Smooth muscle cell (in vitro differentiated cells): ENCODE measurements around the gene TOM1L1. TPM values are rescaled to one million over a fixed set of nuclear protein-coding genes. Genes with fewer than 3 reads are reported as not detected.

ENCODE experiments used
- DNase-seq: peaks from one replicate; lab custom pipeline; 2025; ENCODE audit not compliant: unreplicated experiment; lab: John Stamatoyannopoulos, UW
- H2AFZ ChIP-seq: fragments of 200-600 bp; sonication (generic); 2 replicates; pipeline ENCODE4 v1.6.0; 2016; ENCODE audit warnings: antibody characterized with exemption, low read depth, mild to moderate bottlenecking
- H3F3A ChIP-seq: fragments of 200-600 bp; sonication (generic); 2 replicates; pipeline ENCODE4 v1.6.0; 2017; ENCODE audit warnings: antibody characterized with exemption, low read depth
- H3K27ac ChIP-seq: fragments of 200-600 bp; sonication (generic); 2 replicates; pipeline ENCODE4 v1.5.1; 2016; ENCODE audit warnings: low read depth, mild to moderate bottlenecking
- H3K27me3 ChIP-seq: fragments of 200-600 bp; sonication (generic); 2 replicates; pipeline ENCODE4 v1.6.1; 2016; ENCODE audit warnings: low read depth, mild to moderate bottlenecking
- H3K36me3 ChIP-seq: fragments of 200-600 bp; sonication (generic); 2 replicates; pipeline ENCODE4 v1.5.1; 2016; ENCODE audit warnings: low read depth
- H3K4me1 ChIP-seq: fragments of 200-600 bp; sonication (generic); 2 replicates; pipeline ENCODE4 v1.5.1; 2016; ENCODE audit warnings: low read depth
- H3K4me2 ChIP-seq: fragments of 200-600 bp; sonication (generic); 2 replicates; pipeline ENCODE4 v1.6.0; 2016; ENCODE audit warnings: mild to moderate bottlenecking
- H3K4me3 ChIP-seq: fragments of 200-600 bp; sonication (generic); 2 replicates; pipeline ENCODE4 v1.5.1; 2016; ENCODE audit warnings: mild to moderate bottlenecking
- H3K79me2 ChIP-seq: fragments of 200-600 bp; sonication (generic); 2 replicates; pipeline ENCODE4 v1.6.0; 2016; ENCODE audit warnings: low read depth, mild to moderate bottlenecking
- H3K9ac ChIP-seq: fragments of 200-600 bp; sonication (generic); 2 replicates; pipeline ENCODE4 v1.6.0; 2016; ENCODE audit warnings: low read depth
- H3K9me3 ChIP-seq: fragments of 200-600 bp; sonication (generic); replicated peaks from 2 replicates; pipeline ENCODE4 v1.5.1; 2016; ENCODE audit warnings: low read depth
- H4K20me1 ChIP-seq: fragments of 200-600 bp; sonication (generic); 2 replicates; pipeline ENCODE4 v1.6.0; 2016; ENCODE audit warnings: low read depth
- CTCF ChIP-seq: fragments of 200-600 bp; sonication (generic); IDR thresholded peaks from 2 replicates; pipeline ENCODE4 v1.5.1; 2017; ENCODE audit warnings: borderline replicate concordance, mild to moderate bottlenecking, antibody characterized with exemption; ENCODE audit not compliant: insufficient read depth, poor library complexity, severe bottlenecking
- WGBS: methylation state at CpG from one replicate; pipeline ENCODE4 v1.1.7; 2016; ENCODE audit warnings: low lambda C conversion rate; 5-methylcytosine and 5-hydroxymethylcytosine counted together
- polyA plus RNA-seq: library from polyadenylated mRNA; unstranded; fragments of >200 nt; fragmentation: Nextera tagmentation; extraction: Ambion mirVana; gene quantifications from 2 replicates; pipeline ENCODE4 v1.2.1, GENCODE V29; 2016
- total RNA-seq: library from RNA; depleted of rRNA; stranded (reverse); fragments of >200 nt; gene quantifications from 2 replicates; pipeline ENCODE4 v1.2.3, GENCODE V29; 2014

The TOM1L1 gene
- total and polyA plus RNA-seq, 2 experiments from 2014 or later, result 3.9 to 8.5 TPM

GRCh38 chr17:54919425-54919824, 18.8 kb downstream of the TOM1L1 start:
- DNase-seq, result no peak
- H3K9me3 ChIP-seq, result no peaks in the 10 kb centered on the region

GRCh38 chr17:54920819-54921218, 20.2 kb downstream of the TOM1L1 start:
- Histone ChIP-seq H3K4me2 (no peak overlapping the region), H3F3A (no peaks in the 10 kb centered on the region), H3K36me3 (peaks cover 10% of the 10 kb centered on the region), H3K4me1 (no peaks in the 10 kb centered on the region), H4K20me1 (no peaks in the 10 kb centered on the region), H2AFZ (no peak overlapping the region), H3K27me3 (no peaks in the 10 kb centered on the region), H3K27ac (no peak overlapping the region), H3K4me3 (no peak overlapping the region), H3K79me2 (no peaks in the 10 kb centered on the region), H3K9ac (no peak overlapping the region), H3K9me3 (no peaks in the 10 kb centered on the region)
- WGBS, result over 99% methylated on average over 6 of the region's 6 CpGs
- no peak for DNase-seq
- no peak for TF ChIP-seq CTCF

More at GRCh38 chr17:54919425-54919824, 18.8 kb downstream of the TOM1L1 start:
- Histone ChIP-seq H3F3A (no peaks in the 10 kb centered on the region), H3K79me2 (no peaks in the 10 kb centered on the region), H2AFZ (no peak overlapping the region), H3K27ac (no peak overlapping the region), H3K9ac (no peak overlapping the region), H4K20me1 (no peaks in the 10 kb centered on the region), H3K4me2 (no peak overlapping the region), H3K4me1 (no peaks in the 10 kb centered on the region), H3K27me3 (no peaks in the 10 kb centered on the region), H3K4me3 (no peak overlapping the region), H3K36me3 (peaks cover 14% of the 10 kb centered on the region)
- no peak for TF ChIP-seq CTCF

- 92% methylated on average over 5 of the region's 5 CpGs for WGBS
- no peaks in the 10 kb centered on the region for H3K36me3 ChIP-seq
Observed at GRCh38 chr17:54924405-54924804, 23.8 kb downstream of the TOM1L1 start.

More at GRCh38 chr17:54924405-54924804, 23.8 kb downstream of the TOM1L1 start:
- Histone ChIP-seq H3K4me2 (no peak overlapping the region), H3K79me2 (no peaks in the 10 kb centered on the region), H3K4me1 (no peaks in the 10 kb centered on the region), H4K20me1 (no peaks in the 10 kb centered on the region), H3K9me3 (no peaks in the 10 kb centered on the region), H3K27ac (no peak overlapping the region), H3K4me3 (no peak overlapping the region), H3K27me3 (no peaks in the 10 kb centered on the region), H3K9ac (no peak overlapping the region), H2AFZ (no peak overlapping the region), H3F3A (no peaks in the 10 kb centered on the region)
- DNase-seq, result no peak
- no peak for TF ChIP-seq CTCF
